Bronchus fibroblast of lung (primary cell): ENCODE data around the gene C22orf15. TPM values are rescaled to one million over a fixed set of nuclear protein-coding genes. Genes with fewer than 3 reads are reported as not detected.

Experiments used
- total RNA-seq: library from RNA; depleted of rRNA; stranded (reverse); fragments of >200 nt; gene quantifications from 2 replicates; pipeline ENCODE4 v1.2.3, GENCODE V29; 2015

Gene C22orf15, protein sequence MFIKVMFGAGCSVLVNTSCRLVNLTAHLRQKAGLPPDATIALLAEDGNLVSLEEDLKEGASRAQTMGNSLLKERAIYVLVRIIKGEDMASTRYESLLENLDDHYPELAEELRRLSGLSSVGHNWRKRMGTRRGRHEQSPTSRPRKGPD
- total RNA-seq, result 1.2 and 1.3 TPM in 2 replicates

DNA sequence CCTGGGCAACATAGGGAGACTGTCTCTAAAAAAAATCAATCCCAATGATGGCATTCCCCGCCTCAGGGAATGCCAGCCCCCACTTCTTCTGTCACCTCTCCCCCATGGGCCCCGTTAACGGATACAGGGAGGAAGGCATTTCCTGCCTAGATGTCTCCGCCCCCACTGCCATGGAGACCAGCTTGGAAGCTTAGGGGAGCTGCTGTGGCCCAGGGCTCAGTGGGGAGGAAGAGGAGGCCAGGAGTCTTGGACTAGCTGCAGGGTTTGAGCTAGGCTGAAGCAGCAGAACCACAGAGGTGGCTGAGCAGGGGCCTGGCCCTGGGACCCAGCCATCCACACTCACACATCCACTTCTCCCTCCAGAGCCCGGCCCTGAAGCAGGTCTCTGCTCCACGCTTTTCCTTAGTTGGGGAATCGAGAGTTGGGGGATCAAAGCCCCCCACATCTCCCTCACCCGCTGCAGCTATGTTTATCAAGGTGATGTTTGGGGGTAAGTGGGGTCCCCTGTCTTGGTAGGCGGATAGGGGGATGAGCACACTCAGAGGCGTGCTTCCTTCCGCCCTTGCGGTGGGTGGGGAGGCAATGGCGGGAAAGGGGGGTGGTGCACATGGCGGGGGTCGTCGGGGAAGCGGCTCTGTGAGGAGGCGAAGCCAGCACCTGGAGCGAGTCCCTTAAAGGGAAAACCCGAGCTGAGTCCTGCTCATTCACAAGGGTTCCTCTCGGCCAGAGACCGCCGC lies at the start of gene C22orf15:
TSS of gene C22orf15 (plus strand) at position 149 of the 737 bp plus-strand sequence. CDS start at position 466, 317 bp downstream.

DNA sequence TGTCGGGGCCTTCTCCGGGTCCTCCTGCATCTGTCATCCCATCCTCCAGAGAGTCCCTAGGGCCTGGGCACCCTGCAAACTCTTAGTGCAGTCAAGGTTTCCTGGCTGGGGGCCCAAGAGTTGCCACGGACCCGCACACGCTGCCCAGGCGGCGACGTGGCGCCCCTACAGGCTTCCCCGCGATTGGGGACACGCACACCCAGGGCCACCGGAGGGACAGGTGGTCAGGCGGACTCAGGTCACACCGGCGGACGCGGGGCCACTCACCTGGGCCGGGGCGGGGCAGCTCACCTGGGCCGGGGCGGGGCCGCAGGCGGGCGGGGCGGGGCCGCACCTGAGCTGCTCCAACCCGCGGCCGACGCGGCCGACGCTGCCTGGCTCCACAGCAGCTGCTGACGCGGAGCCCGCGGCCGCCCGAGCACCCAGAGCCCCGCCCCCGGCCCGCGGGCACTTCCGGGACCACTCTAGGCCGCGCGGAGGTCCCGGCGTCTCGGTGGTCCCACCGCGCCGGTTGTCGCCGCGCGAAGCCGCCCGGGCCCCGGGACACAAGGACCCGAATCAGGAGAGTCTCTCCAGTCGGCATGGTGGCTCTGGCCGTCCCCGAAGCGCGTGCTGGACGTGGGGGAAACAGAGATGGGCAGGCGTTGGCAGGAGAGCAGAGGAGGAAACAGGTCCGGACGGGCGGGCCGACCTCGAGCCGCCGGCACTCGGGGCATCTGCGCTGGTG lies 11.9 kb upstream of the C22orf15 start, which contains the start of gene ZNF70:
TSS of gene ZNF70 (minus strand) at position 399 of the 727 bp plus-strand sequence. CDS start 5,972 bp downstream, outside the sequence.

DNA sequence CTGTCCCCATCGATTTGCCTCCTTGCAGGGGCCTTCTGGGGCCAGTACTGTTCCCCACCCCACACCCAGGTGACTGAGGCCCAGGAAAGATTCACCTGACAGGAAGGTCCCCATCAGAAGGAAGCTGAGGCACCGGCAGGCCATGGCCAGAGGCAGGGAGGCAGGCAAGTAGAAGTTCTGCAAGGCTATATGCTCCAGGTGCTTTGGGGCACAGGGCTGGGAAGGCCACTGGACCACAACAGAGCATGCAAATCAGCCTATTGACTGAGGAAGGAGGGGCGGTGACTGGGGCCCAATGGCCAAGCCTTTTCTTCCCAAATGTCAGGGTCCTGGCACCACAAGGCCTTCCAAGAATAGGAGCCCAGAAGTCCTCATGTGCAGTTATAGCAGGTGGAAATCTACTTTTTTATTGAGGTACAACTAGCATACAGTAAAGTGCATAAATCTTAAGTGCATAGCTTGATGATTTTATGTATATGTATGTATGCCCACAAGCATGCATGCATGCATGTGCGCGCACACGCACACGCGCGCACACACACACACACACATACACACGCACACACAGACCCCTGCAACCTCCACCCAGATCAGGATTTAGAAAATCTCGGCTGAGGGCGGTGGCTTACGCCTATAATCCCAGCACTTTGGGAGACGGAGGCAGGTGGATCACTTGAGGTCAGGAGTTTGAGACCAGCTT lies 8.4 kb upstream of the C22orf15 start, which contains the start of gene VPREB3:
TSS of gene VPREB3 (minus strand) at position 206 of the 700 bp plus-strand sequence. CDS start at position 144, 62 bp downstream.

DNA sequence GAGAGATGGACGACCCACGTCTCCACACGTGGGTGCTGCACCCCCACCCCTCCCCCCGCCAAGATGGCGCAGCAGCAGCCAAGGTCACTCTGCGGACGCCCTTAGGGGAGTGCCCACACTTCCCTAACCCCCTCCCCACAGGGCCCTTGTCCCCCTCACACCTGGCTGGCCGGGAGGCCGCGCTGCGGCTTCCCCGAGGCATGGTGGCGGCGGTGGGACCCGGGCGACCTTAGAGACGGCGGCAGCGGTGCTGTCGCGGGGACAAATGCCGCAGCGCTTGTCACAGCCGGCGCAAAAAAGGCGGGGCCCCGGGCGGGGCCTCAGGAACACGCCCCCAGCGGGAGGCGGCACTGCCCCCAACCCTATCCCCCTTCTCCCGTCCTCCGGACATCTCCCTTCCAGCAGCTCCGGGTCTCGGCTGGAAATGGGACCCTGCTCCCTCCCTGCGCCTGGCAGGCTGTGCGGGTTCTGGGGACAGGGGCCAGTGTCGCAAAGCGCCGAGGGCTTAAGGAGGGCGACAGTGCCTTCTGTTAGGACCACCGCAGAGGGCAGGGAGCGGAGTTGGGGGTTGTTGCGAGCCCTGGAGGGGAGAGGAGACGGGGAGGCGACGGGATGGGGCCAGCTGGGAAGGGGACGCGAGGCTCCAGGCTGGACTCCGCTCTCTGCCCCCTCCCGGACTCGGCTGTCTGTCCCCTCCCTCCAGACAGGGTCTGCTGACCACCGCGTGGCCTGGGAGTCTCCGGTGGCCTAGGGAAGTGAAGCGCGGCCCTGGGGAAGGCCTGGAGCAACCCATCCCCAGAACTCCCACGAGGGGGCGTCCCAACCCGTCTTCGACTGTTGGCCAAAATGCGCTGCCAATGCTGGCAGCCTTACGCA lies 5.1 kb downstream of the C22orf15 start, which contains the start of gene CHCHD10:
TSS of gene CHCHD10 (minus strand) at position 300 of the 876 bp plus-strand sequence. CDS start at position 202, 98 bp downstream.

DNA sequence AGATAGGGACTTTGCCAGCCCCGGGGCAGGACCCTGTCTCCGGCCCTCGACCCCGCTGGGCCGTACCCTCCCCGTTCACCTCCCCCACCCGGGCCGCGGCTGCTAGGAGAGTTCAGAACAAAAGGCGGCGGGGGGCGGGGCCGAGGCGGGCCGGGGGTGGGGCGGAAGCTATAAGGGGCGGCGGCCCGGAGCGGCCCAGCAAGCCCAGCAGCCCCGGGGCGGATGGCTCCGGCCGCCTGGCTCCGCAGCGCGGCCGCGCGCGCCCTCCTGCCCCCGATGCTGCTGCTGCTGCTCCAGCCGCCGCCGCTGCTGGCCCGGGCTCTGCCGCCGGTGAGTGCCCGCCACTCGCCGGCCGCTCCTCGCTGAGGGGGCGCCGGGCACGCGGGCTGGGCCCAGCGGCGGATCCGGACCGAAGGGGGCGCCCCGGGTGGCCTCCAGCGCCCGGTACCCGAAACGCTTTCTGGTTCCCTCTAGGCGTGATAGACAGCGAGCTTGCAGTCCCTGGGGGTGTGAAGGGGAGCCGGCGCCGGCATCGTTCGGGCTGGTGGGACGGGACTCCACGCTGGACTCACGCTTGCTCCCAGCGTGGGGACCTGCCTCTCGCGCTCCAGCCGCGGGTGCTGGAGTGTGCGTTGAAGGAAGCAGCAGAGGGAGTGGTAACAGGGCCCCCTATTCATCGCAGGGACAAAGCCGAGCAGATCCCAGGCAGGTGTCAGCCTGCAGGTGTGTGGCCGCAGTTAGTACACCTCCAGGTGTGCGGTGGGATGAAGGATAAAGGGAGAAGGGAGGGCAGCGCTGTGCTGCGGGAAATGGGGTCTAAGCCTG lies 10.1 kb downstream of the C22orf15 start, which contains the start of gene MMP11:
TSS of gene MMP11 (plus strand) at position 201 of the 825 bp plus-strand sequence. CDS start at position 223, 22 bp downstream.

DNA sequence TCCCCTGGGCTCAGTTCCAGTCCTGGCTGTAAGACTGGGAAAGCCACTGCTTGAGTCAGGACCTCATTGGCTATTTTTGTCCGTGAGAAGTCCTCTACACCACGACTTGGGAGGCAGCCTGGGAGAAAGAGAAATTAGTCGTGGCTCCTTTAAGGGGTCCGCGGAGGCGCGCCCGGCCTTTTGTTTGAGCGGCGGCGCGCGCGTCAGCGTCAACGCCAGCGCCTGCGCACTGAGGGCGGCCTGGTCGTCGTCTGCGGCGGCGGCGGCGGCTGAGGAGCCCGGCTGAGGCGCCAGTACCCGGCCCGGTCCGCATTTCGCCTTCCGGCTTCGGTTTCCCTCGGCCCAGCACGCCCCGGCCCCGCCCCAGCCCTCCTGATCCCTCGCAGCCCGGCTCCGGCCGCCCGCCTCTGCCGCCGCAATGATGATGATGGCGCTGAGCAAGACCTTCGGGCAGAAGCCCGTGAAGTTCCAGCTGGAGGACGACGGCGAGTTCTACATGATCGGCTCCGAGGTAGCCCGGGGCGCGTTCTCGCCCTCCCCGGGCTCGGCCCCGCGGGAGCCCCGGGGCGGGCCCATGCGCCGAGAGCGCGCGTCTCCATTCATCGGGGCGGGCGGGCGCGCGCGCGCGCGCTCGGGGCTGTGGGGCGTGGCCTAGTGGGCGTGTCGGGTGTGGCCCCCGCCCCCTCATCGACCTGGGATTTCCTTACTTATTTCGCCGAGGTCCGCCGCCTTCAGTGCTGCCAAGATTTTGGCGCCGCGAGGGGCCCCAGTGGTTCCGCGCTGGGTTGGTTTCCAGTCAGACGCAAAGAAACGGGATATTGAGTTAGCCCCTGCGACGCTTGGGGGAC lies 24.2 kb downstream of the C22orf15 start, which contains the start of gene SMARCB1:
TSS of gene SMARCB1 (plus strand) at position 215 of the 848 bp plus-strand sequence. CDS start at position 419, 204 bp downstream.

Other genes starting within 250 kb of the C22orf15 start
- gene IGLL1, start 182.7 kb upstream of the C22orf15 start, total RNA-seq, result not detected in 2 replicates
- not detected in 2 replicates for gene DRICH1, start 130.7 kb upstream of the C22orf15 start, total RNA-seq
- gene RGL4, start 72.0 kb upstream of the C22orf15 start, total RNA-seq, result not detected in 2 replicates
- gene ZNF70, start 11.9 kb upstream of the C22orf15 start, total RNA-seq, result 3.6 and 3.9 TPM in 2 replicates
- not detected in 2 replicates for gene VPREB3, start 8.6 kb upstream of the C22orf15 start, total RNA-seq
- gene CHCHD10, start 5.0 kb downstream of the C22orf15 start, total RNA-seq, result 4.9 and 8.5 TPM in 2 replicates
- gene MMP11, start 9.9 kb downstream of the C22orf15 start, total RNA-seq, result 4.5 and 5.4 TPM in 2 replicates
- 141 and 150 TPM in 2 replicates for gene SMARCB1, start 24.0 kb downstream of the C22orf15 start, total RNA-seq
- 1.3 and 1.5 TPM in 2 replicates for gene DERL3, start 76.0 kb downstream of the C22orf15 start, total RNA-seq
- 3.7 and 4.0 TPM in 2 replicates for gene SLC2A11, start 94.9 kb downstream of the C22orf15 start, total RNA-seq
- gene MIF, start 131.4 kb downstream of the C22orf15 start, total RNA-seq, result 677 and 718 TPM in 2 replicates
- 28.9 and 31.1 TPM in 2 replicates for gene GSTT2B, start 198.2 kb downstream of the C22orf15 start, total RNA-seq
- 0.50 and 0.59 TPM in 2 replicates for gene DDTL, start 203.9 kb downstream of the C22orf15 start, total RNA-seq
- gene DDT, start 211.5 kb downstream of the C22orf15 start, total RNA-seq, result 134 and 147 TPM in 2 replicates
- gene GSTT2, start 217.1 kb downstream of the C22orf15 start, total RNA-seq, result 2.4 and 3.9 TPM in 2 replicates
- not detected in 2 replicates for gene GSTT4, start 242.5 kb downstream of the C22orf15 start, total RNA-seq
- 35.1 and 36.5 TPM in 2 replicates for gene CABIN1, start 248.3 kb downstream of the C22orf15 start, total RNA-seq